Forelimb muscle (tissue), 1 donor: Measurements from ENCODE around the gene PRR5L. TPM values are rescaled to one million over a fixed set of nuclear protein-coding genes. Genes with fewer than 3 reads are reported as not detected.

ENCODE experiments used
- DNase-seq: peaks from one replicate; pipeline ENCODE4 v3.0.0-alpha.2; 2013; ENCODE audit warnings: low read depth
- polyA plus RNA-seq: library from polyadenylated mRNA; unstranded; fragments of 120-200 nt; gene quantifications from one replicate; pipeline ENCODE4 v1.2.1, GENCODE V29; 2013; ENCODE audit not compliant: insufficient read length

Gene PRR5L
- polyA plus RNA-seq, 1 donor: 7.8 TPM

DNA sequence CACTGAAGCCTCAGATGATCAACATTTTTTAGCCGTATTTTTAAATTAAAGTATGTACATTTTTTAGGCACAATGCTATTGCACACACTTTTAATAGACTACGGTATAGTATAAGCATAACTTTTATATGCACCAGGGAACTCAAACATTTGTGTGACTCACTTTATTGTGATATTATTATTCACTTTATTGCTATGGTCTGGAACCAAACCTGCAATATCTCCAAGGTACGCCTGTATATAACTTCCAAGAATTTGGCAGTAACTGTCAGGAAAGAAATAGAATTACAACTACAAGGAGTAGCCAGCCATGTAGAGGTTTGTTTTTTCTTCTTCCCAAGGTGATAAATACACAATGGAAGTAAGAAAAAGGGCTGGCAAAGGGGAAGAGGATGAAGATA is 62.3 kb downstream of the PRR5L start:
- no peak for DNase-seq

DNA sequence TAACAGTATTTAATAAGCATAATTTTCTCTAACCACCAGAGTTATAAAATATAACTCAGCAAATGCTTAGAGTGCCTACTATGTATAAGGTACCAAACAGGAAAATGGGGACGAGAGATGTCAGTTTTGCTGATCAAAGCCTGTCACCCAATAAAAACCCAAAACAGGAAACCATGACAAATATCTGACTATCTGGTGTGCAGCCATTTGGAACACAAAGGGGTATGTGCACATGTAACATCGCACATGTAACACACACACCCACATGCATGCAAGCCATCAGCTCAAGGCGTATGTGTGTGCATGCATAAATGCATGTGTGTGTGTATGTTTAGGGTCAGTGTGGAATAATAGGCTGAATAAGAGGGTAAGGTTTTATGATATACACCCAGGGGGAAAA is 64.2 kb downstream of the PRR5L start:
- DNase-seq: no peak

DNA sequence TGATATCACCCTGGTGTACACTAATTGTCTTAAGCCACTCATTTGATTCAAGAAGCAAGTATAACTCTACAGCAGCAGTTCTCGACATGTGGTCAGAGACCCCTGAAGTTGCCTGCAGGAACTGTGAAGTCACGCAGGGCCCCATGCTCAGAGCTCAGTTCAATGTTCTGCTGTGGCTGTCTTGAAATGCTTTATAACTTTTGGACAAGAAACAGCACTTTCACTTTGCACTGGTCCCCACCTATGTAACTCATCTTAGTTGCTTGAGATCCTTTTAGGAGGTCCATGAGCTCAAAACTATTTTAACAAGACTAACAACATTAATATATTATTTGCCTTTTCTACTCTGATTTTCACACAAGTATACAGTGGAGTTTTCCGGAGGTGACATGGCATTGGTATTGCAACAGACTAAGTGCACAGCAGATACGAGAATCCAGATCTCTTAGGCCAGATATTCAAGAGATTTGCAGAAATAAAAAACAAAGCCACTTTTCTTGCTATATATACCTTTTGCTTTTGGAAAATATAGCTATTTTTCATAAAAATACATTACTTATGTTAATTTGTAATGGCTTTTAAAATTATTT is 64.8 kb downstream of the PRR5L start:
- no peak for DNase-seq

DNA sequence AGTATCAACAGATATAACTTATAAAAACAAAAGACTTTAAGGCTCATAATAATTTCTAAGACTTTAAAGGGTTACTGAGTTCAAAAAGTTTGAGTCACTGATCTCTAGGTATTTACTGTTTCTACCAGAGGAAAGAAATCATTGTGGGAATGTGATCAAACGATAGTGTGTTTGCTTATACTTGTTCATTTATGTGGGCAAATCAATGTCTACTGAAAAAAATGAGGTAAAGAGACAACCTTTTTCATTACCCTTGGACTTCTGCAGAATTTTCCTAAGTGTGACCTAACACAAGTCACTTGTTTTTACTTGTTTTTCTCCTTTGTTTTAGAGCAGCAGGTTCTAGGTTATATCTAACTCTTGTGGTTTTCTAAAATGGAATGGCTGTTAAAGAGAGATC is 65.4 kb downstream of the PRR5L start:
- DNase-seq: no peak

DNA sequence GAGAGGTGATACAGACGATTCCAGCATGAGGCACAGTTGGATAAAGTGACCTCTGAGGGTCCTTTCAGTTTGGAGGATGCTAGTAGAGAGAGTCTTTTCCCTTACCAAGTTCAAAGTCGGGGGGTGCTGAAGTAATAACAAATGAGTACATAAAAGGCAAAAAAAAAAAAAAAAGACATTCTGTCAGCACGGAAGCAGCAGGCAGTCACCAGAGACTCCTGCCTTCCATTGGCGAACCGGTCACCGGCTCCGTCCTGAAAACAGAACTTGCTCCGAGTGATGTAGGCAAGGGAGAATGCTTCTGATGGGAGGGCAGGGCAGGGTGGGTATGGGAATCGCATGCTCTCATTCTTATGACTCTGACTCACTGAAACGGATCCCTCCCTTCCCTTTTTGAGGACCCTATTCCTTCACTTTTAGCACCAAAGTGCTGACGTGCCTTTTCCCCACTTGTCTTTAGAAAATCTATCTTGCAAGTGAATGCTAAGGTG is 65.9 kb downstream of the PRR5L start:
- no peak for DNase-seq

DNA sequence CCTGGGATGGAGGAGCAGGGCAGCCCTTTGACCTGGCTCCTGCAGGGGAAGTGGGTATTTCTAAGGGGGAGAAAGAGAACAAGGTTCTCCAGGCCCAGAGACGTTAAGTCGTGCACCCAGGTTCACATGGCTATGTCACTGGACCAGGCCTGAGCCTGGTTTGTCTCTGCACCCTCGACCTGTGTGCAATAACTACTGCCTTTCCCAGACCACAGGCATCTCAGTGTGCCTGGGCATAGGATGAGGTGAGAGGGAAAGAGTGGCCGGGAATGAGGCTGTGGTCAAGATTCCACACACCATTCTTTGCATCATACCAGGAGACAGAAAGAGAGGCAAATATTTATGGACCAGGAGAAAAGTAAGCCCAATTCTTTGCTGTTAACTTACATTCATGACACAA is 66.8 kb downstream of the PRR5L start:
- DNase-seq: no peak

DNA sequence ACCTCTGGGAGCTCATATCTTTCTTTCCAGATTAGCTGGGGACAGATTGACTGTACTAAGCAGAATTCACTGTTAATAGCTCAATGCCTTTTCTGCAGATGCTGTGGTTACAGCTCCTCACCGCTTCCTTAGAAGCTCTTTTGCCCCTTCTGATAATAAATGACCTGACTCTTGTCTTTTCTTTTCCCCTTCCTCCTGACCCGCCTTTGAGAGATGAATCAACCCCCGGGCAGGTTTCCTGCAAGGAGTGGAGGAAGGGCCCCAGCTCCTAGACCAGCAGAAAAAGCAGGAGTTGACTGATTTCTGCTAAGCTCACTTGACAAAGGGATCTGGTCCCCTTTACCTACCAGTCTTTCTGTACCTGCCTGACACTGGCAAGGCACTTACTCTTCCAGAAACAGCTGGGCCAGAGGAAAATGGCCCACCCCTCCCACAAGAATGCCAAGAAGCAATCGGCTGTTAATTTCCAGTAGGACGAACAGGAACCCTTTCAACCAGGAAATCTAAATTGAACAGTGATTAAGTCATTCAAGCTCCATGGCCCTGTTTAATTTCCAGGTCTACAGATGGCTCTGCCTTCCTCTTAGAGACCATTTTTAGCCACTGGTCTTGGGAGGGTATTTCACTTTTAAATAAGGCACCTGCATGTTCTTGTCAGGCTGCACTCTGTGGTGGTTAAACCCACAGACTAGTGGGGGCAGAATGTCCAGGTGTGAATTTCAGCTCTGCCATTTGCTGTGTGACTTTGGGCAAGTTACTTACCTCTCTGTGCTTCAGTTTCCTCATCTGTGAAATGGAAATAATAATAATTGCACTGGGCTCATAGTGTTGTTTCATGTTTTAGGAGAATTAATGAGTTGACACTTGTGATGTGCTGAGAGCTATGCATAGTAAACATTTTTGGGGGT is 67.5 kb downstream of the PRR5L start:
- no peak for DNase-seq

DNA sequence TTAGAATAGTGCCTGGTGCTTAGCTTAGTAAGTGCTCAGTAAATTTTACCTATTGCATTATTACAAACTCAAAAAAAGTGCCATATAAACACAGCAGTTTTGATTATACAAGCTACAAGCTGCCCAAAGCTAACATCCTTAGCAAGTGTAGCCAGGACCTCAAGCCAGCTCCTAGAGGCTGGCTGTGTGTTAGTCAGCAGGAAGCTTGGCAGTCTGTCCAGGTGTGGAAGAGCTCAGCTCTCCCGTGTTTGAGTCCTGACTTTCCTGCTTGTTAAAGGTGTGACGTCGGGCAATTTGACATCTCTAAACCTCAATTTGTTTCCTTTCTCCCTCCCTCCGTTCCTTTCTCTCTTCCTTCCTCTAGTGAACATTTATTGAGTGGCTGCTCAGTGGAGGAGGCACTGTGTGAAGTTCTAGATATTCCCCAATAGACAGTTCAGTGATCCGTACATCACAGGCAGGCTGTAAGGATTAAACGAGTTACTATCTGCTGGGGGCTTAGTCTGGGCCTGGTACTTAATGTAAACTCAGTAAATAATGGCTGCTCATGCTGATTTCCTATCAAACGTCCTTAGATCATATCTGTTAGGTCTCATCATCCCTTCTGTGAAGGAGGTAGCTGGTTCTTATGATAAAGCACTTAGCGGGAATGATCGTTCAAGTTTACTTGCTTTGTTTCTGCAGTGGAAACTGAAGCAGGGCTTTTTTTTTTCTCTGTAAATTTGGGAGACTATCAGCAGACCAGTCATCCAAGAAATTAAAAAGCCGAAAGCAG is 68.7 kb downstream of the PRR5L start:
- no peak for DNase-seq

DNA sequence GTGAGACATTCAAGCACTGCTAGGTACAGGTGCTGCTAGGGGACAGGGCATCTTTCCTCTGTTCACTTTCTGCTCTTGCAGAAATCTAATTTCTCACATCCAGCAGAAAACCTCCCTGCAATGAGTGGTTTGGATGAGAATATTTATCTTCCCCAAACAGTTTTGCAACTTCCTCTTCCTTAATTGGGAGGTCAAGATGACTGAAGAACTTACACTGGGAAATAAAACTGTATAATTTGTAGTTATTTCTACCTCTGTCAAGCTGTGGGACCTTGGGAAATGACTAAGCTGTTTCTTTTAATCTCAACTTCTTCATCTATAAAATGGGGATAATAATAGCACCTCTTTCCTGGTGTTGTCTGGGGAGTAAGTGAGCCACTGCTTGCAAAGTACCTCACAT is 69.8 kb downstream of the PRR5L start:
- DNase-seq: no peak

DNA sequence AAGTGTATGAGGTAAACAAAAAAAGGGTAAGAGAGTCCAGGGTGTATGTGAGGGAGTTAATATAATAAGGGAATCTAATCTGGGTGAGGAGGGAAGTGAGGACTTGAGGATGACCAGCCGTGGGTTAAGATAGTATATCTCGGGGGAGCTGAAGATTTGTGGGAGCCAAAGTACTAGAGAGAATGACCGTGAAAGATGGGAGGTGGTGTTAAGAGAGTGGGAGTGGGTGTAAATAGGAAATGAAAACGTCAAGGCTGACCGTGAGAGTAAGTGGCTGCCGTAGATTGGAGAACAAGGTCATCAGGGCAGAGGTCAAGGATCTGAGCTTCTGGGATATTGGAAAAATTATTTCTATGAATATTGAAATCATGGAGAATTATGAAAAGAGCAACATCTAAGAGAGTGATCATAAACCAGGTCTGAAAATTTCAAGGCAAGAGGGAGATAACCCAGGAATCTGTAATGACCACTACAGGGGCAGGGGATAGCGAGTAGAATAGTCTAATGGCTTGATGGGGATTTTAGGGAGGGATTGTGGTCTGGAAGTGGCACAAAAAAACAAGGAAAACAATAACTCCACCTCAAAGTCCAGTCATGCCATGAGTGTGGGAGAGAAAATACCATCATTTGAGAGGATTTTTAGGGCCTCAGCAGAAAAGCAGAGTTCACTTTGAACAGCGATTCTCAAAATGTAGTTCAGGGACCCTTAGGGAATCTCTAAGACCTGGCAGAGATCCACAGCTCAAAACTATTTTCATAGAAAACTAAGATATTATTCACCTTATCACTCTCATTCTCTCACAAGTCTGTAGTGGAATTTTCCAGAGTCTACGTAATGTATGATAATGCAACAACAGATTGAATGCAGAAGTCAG is 72.0 kb downstream of the PRR5L start:
- DNase-seq: no peak

DNA sequence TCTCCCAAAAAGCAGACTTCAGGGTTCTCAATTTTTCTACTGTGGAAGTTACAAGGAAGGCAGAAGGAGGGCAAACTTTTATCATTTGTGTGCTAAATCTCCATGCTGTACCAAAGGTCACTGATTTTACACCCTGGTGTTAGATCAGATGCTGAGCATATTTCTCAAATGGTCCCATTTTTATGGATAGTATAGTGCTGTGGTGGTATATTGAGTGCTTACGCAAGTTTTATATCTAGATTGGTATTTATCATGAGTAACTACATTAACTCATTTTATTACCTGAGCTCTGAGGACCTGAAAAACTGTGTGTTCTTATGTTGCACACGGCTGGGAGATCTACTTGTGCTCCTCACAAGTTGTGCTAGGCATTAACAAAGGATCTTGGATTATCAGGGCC is 75.1 kb downstream of the PRR5L start:
- DNase-seq: no peak

DNA sequence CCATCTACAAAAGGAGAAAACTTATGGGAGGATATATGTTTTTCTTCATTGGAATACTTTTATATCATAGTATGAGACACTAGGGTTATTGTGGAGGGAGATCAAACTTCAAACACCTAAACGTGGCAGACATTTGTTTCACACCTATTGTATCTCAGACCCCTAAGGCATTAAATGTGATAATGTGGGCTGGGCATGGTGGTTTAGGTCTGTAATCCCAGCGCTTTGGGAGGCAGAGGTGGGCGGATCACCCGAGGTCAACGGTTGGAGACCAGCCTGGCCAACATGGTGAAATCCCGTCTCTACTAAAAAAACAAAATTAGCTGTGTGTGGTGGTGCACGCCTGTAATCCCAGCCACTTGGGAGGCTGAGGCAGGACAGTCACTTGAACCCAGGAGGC is 75.5 kb downstream of the PRR5L start:
- no peak for DNase-seq

DNA sequence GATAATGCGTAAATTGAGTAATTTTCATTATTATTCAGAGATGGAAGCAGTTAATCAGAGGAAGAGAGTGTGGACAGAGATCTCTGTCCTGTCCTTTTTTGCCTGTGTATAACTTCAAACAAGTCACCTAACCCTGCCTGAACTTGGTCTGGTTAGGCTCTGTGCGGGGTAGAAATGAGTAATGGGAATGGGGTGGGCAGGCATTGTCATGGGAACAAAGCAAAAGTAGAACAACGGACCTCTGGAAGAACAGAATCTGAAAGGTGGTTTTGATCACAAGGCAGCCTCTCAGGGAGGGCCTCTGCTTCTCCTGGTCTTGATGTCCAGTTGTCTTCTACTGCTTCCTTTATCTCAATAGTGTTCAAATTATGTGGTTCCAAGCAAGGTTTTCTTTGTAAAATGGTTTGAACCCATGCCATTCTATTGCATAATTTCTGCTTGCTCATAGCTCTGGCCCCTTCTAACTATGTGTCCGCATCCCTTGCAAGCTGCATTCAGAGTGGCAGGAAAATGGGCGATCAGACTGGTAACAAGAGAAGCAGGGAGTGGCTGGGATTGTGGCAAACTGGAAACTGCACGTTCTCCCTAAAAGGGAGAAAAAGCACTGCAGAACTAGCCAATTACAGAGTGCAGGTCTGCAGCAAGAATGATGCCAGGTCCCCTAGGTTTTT is 76.1 kb downstream of the PRR5L start:
- no peak for DNase-seq

DNA sequence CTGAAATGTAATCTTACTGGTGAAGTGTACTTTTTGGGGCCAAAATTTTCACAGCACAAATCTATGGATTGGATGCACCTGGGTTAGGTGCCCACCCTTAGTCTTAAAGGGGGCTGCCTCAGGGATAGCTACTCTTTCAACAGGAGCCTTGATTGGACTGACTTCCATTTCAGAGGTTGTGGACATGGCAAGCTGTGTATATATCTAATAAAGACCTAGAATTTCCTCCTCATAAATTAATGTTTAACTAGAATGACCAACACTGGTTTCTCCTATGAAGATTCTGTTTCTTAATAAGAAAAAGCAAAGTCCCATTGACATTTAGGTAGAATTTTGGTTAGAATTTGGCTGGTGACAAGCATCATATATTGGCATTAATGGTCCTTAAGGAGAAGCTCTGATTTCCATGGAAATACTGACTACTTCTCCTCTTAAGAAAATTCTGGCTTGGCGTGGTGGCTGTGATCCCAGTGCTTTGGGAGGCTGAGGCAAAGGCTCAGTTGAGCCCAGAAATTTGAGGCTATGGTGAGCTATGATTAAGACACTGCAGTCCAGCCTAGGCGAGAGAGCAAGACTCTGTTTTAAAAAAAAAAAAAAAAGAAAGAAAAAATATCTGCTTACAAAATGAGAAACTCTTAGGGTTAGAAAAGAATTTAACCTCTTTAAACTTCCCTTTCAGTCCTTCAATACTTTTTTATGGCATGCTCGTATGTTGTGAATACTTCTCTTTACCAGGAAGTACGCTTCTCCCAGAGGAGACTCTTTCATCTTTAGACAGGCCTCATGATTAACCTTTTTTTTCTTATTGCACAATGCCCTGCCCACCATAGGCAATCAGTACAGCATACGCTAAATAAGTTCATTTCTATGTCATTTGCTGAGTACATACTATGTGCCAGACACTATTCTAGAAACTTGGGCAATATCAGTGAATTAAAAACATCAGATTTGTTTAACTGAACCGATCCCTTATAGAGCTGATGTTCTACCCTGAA is 77.2 kb downstream of the PRR5L start:
- no peak for DNase-seq

DNA sequence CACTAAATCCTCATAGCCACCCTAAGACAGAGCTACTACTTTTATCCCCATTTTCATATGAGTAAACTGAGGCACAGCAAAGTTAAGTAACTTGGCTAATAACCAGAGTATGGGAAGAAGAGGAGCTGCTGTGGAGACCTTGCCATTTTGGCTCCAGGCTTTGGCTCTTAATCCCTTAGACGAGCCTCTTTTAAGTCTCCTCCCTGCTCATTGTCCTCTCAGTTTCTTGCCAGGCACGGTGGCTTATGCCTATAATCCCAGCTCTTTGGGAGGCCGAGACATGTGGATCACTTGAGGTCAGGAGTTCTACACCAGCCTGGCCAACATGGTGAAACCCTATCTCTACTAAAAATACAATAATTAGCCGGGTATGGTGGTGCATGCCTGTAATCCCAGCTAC is 78.6 kb downstream of the PRR5L start:
- no peak for DNase-seq

DNA sequence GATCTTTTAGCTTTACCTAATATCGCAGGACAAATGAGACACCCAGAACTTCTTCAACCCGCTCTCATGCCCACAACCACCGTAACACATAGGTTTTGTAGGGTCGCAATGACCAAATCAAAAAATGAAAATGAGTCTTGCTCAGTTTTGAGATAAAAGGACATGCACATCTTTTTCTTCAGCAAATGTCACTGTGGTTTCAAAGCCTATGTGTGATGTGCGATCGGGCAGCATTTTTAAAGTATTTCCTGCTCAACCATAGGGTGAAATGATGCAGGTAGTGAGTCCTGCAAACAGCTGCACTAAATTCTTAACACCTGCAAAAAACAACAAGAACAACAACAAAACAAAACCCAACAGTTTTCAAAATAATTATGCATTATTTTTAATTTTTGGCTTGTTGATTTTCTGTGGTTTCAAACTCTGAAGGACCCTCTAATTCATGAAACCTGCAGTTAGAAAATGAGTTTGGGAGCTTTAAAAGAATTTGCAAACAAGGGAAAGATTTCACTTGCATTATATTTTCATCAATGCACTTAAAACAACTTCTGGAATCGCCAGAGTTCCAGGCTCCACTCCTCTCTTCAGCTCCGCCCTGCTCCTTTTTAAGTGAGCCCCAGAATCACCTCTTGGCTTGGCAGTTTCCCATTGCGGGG is 79.4 kb downstream of the PRR5L start:
- DNase-seq: no peak

DNA sequence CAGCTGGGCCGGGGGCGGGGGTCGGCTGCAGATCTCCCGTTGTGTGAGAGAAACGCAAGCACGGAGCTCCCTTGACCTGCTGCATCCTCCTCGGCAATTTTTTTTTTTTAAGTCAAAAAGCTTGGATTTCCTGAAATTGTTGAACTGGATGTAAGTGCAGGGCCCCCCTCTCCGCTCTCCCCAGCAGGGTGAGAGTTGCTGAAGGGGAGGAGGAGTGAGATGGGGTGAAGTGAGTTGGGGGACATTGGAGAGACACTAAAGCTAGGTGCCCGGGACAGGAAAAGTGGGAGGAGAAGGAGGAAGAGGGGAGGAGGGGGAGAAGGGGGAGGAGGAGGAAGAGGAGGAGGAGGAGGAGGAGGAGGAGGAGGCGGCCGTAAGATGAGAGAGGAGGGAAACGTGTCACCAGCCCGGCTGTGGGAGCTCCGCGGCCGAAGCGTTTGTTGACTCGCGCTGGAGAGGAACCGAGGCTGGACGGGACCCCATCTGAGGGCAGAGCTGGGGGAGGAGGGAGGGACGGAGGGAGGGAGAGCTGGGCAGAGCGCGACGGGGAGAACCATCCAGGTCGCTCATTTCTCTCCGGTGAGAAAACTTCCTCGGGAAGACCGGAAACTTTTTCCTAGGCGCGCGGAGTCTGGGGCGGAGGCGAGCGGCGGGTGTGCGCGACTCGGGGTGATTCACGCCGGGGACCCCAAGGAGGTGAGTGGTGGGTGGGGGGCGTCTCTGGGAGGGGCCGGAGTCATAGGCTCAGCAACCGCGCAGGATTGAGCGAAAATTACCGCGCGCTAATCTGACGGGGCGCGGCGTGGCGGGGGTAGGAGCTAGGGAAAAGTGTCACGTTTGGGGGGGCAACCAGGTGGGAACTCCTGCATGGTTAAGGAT is 80.2 kb downstream of the PRR5L start:
- DNase-seq: no peak
